Measurements from ENCODE around the gene PARD6G.

Gene PARD6G

GRCh38 chr18:80187956-80188642, 59.2 kb downstream of the PARD6G start:
- DNase-seq: no peak

- no peak for DNase-seq
These were observed 61.8 kb downstream of the PARD6G start for GRCh38 chr18:80185545-80185944.

- no peak for DNase-seq
These were observed 63.0 kb downstream of the PARD6G start for GRCh38 chr18:80184243-80184772.

GRCh38 chr18:80183273-80184050, 63.9 kb downstream of the PARD6G start:
- DNase-seq: no peak

- no peak for DNase-seq
These were observed 64.5 kb downstream of the PARD6G start for GRCh38 chr18:80182855-80183254.

- no peak for DNase-seq
These were observed 65.5 kb downstream of the PARD6G start for GRCh38 chr18:80181642-80182461.

- no peak for DNase-seq
These were observed 66.3 kb downstream of the PARD6G start for GRCh38 chr18:80180778-80181564.

- DNase-seq: no peak
These were observed 67.3 kb downstream of the PARD6G start for GRCh38 chr18:80179857-80180558.

GRCh38 chr18:80178935-80179818, 68.1 kb downstream of the PARD6G start:
- no peak for DNase-seq

GRCh38 chr18:80177128-80177527, 70.2 kb downstream of the PARD6G start:
- no peak for DNase-seq

- no peak for DNase-seq
These were observed 70.8 kb downstream of the PARD6G start for GRCh38 chr18:80176334-80177073.

- DNase-seq: peak; percentile 55
These were observed 71.7 kb downstream of the PARD6G start for GRCh38 chr18:80175451-80176204.

- no peak for DNase-seq
These were observed 74.3 kb downstream of the PARD6G start for GRCh38 chr18:80173060-80173459.

GRCh38 chr18:80172056-80172455, 75.3 kb downstream of the PARD6G start:
- no peak for DNase-seq

- peak; percentile 87 for DNase-seq
These were observed 76.1 kb downstream of the PARD6G start for GRCh38 chr18:80171054-80171872.

- no peak for DNase-seq
These were observed 76.8 kb downstream of the PARD6G start for GRCh38 chr18:80170395-80171053.

- no peak for DNase-seq
These were observed 77.7 kb downstream of the PARD6G start for GRCh38 chr18:80169607-80170006.

GRCh38 chr18:80168982-80169381, 78.3 kb downstream of the PARD6G start:
- no peak for DNase-seq

All from stimulated activated CD8-positive, alpha-beta memory T cell treated with anti-CD3 and anti-CD28 coated beads, Interleukin-4, amount 100 ng/mL, for 48 hours (primary cell).